DMS53 (cell line): ENCODE measurements around the gene C11orf54.
"Not testable (repeated sequence)": the region's sequence is repeated elsewhere in the genome, so short reads cannot be mapped to it uniquely, and the experiment has no call there.

Experiments
- DNase-seq: peaks from one replicate; lab custom pipeline; 2025; lab: John Stamatoyannopoulos, UW

Gene C11orf54

GRCh38 chr11:93766504-93766903, 25.0 kb downstream of the C11orf54 start:
- no peak for DNase-seq

- peak; percentile 61 for DNase-seq
Observed at GRCh38 chr11:93767018-93767417, 25.5 kb downstream of the C11orf54 start.

- no peak for DNase-seq
Observed at GRCh38 chr11:93770160-93770559, 28.7 kb downstream of the C11orf54 start.

GRCh38 chr11:93772123-93772522, 30.7 kb downstream of the C11orf54 start:
- DNase-seq = no peak

- no peak for DNase-seq
Observed at GRCh38 chr11:93773045-93773477, 31.6 kb downstream of the C11orf54 start.

- DNase-seq = no peak
Observed at GRCh38 chr11:93773601-93774200, 32.2 kb downstream of the C11orf54 start.

- DNase-seq = not testable (repeated sequence)
Observed at GRCh38 chr11:93774560-93774959, 33.1 kb downstream of the C11orf54 start.

GRCh38 chr11:93775289-93775688, 33.8 kb downstream of the C11orf54 start:
- peak; percentile 39 for DNase-seq

GRCh38 chr11:93783362-93783761, 41.9 kb downstream of the C11orf54 start:
- DNase-seq = no peak

GRCh38 chr11:93783765-93784144, 42.3 kb downstream of the C11orf54 start:
- DNase-seq = no peak

GRCh38 chr11:93784145-93784934, 42.9 kb downstream of the C11orf54 start, which contains the start of gene MED17:
Gene MED17 (plus strand): TSS chr11:93784282. CDS start chr11:93784514, 232 bp downstream.
- peak; percentile 99 for DNase-seq

GRCh38 chr11:93784935-93785360, 43.5 kb downstream of the C11orf54 start:
- peak; percentile 62 for DNase-seq

- DNase-seq = no peak
Observed at GRCh38 chr11:93791493-93791892, 50.0 kb downstream of the C11orf54 start.

GRCh38 chr11:93796441-93797231, 55.2 kb downstream of the C11orf54 start:
- DNase-seq = no peak

GRCh38 chr11:93801366-93801765, 59.9 kb downstream of the C11orf54 start:
- DNase-seq = no peak

- no peak for DNase-seq
Observed at GRCh38 chr11:93804879-93805278, 63.4 kb downstream of the C11orf54 start.

GRCh38 chr11:93807980-93808379, 66.5 kb downstream of the C11orf54 start:
- no peak for DNase-seq

GRCh38 chr11:93813974-93814373, 72.5 kb downstream of the C11orf54 start:
- DNase-seq = no peak
